K562 (cell line): ENCODE results near the gene PCK2.

Source experiments
- CTCF ChIP-seq, 3 experiments: IDR thresholded peaks in 2 of 3; conservative IDR thresholded peaks in 1 of 3; 2 replicates each; pipeline ENCODE4 v1.5.1; 2011 to 2012; ENCODE audit warnings: low read length in 3 of 3, mild to moderate bottlenecking in 3 of 3, control low read depth in 2 of 3, improper control_type of control experiment in 1 of 3, inconsistent platforms in 1 of 3, low read depth in 1 of 3, mixed read lengths in 1 of 3, moderate library complexity in 1 of 3; ENCODE audit not compliant: insufficient read depth in 2 of 3
- HLTF ChIP-seq: fragments of 450-650 bp; IDR thresholded peaks from 2 replicates; pipeline ENCODE4 v1.6.1; 2016
- ZFX ChIP-seq: sonication (generic); formaldehyde crosslinking; IDR thresholded peaks from 2 replicates; pipeline ENCODE4 v1.8.0; 2022; ENCODE audit warnings: mild to moderate bottlenecking, missing genetic modification reagents, moderate library complexity
- ZNF318 ChIP-seq, 2 experiments: fragments of 450-650 bp; IDR thresholded peaks; 2 replicates each; pipeline ENCODE4 v1.6.1; 2016; ENCODE audit warnings: mild to moderate bottlenecking in 2 of 2, borderline replicate concordance in 1 of 2, low read depth in 1 of 2, moderate library complexity in 1 of 2

- TF ChIP-seq ZFX (no peak), ZNF318 (IDR thresholded peaks at IDR 0.05; ENCODE audit: borderline replicate concordance in 1 of 2, low read depth in 1 of 2) (no peak), HLTF (no peak), CTCF (IDR thresholded peaks at IDR 0.05 in 2 of 3, conservative IDR thresholded peaks at IDR 0.05 in 1 of 3; ENCODE audit: insufficient read depth in 2 of 3, low read depth in 1 of 3, low read length in 3 of 3) (no peak)
Measured at GRCh38 chr14:24145219-24145618, 51.1 kb downstream of the PCK2 start.
